Measurements from ENCODE around the gene NFE2.
"Not testable (repeated sequence)": the region's sequence is repeated elsewhere in the genome, so short reads cannot be mapped to it uniquely, and the experiment has no call there.

Gene NFE2

GRCh38 chr12:54304187-54304810 lies 3.5 kb upstream of the NFE2 start:
- DNase-seq = no peak

GRCh38 chr12:54303640-54304039 lies 2.8 kb upstream of the NFE2 start:
- DNase-seq = no peak

DNA sequence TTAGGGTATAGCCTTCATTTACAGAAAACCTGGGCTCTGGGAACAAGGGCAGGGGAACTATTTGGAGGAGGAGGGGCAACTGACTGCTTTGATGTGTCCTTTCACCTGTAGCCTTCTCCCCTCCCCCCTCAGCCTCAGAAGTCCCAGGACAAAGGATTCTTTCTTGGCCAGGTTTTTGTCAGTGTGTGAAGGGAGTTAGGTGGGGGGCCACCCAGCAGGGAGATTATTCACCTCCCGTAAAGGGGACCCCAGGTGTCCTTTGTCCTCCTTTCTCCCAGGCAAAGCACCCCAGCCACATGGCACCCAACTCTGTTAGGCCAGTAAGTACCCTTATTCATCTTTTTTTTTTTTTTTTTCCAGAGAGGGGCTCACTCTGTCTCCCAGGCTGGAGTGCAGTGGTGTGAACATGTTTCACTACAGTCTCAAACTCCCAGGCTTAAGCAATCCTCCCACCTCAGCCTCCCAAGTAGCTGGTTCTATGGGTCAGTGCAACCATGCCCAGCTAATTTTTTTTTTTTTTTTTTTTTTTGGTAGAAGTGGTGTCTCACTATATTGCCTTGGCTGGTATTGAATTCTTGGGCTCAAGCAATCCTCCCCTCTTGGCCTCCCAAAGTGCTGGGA lies 723 bp upstream of the NFE2 start:
- DNase-seq = no peak

GRCh38 chr12:54300225-54300731 lies 537 bp downstream of the NFE2 start:
- no peak for DNase-seq

DNA sequence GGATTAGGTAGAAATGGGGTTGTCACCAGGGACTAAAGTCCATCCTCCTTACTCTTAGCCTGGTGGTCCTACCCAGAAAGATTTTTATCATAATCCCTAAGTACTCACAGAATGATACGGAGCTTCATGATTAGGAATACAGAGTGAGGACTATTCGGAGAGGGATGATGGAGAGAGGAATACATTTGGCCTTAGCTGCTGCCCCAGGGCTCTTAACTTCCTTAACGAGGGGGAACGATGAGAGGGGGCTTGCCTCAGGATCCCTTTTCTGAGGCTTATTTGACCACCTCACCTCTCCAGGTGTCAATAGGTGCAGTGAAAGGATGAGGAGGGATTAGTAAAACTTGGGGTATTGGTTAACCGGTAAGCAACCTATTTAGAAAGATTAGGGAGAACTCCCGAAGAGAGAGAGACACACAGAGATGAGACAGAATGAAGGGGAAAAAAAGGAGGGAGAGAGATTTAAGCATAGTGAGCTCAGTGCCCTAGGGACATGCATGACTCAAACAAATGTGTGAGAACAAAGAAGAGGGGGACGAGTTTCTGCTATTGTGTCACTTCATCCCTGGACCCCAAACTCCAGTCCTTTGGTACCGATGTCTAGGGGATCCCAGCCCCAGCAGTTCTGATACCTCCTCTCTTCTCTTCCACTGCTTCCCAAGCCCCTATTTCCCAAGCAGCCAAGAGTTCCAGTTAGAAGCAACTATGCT lies 1.1 kb downstream of the NFE2 start:
- DNase-seq = no peak

- no peak for DNase-seq
Measured at GRCh38 chr12:54298904-54299303, 1.9 kb downstream of the NFE2 start.

GRCh38 chr12:54296393-54297099 lies 4.3 kb downstream of the NFE2 start:
- no peak for DNase-seq

GRCh38 chr12:54294953-54295566 lies 5.8 kb downstream of the NFE2 start:
- DNase-seq = no peak

- no peak for DNase-seq
Measured at GRCh38 chr12:54294152-54294952, 6.5 kb downstream of the NFE2 start.

DNA sequence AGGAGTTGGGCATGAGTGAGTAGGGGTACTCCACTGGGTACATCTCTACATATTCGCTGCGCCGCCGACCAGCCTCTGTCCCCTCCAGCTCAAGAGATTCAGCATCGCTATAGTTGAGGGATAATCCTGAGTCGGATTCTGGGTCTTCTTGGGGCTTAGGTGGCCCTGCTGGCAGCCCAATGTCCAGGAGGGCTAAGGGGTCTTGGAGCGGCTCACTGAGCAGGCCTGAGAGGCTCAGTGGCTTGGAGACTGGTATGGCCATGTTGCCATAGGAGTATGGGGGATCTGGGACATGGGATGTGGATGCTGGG lies 7.9 kb downstream of the NFE2 start:
- no peak for DNase-seq

- no peak for DNase-seq
Measured at GRCh38 chr12:54292083-54292930, 8.5 kb downstream of the NFE2 start.

GRCh38 chr12:54287261-54288157 lies 13.3 kb downstream of the NFE2 start:
- no peak for DNase-seq

GRCh38 chr12:54286042-54287030 lies 14.5 kb downstream of the NFE2 start:
- no peak for DNase-seq

- no peak for DNase-seq
Measured at GRCh38 chr12:54285150-54286041, 15.4 kb downstream of the NFE2 start.

DNA sequence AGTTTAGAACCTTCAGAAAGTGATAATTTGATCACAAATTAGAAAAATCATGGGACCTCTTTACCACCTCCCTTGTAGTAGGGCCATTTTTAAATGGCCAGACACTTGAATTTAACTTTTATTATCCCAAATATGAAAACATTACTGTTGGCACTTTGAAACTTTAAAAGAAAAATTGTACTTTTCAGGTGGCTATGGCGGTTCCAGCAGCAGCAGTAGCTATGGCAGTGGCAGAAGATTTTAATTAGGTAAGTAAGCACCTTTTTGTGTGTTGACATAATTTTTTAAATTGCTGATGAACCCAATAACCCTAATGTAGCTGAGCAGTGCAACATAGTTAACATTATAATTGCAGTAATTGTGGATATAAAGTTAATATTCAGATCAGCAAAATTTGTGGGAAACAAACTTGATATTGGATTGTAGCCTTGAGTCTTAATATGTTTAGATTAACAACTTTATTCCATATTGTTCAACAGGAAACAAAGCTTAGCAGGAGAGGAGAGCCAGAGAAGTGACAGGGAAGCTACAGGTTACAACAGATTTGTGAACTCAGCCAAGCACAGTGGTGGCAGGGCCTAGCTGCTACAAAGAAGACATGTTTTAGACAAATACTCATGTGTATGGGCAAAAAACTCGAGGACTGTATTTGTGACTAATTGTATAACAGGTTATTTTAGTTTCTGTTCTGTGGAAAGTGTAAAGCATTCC lies 16.6 kb downstream of the NFE2 start:
- DNase-seq = not testable (repeated sequence)

DNA sequence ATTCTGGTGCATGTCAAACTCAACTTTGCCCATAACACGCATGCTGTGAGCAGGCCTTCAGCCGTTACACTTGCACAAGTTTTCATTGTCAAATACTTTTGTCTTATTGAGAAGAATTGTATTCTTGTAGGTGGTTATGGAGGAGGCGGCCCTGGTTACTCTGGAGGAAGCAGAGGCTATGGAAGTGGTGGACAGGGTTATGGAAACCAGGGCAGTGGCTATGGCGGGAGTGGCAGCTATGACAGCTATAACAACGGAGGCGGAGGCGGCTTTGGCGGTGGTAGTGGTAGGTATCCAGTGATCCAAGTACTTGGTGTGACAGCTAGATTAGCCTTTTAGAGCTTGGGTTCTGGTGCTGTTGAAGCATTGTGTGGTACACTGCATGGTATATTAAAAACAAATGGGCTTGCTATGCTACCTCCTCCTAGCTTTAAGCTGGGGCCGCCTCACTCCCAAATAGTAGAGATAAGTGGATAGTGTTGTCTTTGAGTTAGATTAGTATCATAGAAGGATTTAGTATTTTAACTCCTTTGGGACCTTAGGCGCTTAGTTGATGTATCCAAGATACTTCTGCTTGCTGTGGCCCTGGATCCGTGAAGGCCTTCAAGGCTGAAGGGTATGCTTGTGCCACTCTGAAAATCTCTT lies 17.7 kb downstream of the NFE2 start:
- DNase-seq = no peak

GRCh38 chr12:54281694-54282093 lies 19.1 kb downstream of the NFE2 start:
- not testable (repeated sequence) for DNase-seq

Data from amniotic stem cell (primary cell).